Ascending aorta (tissue), 2 donors: ENCODE measurements around the gene ABCD1. TPM values are rescaled to one million over a fixed set of nuclear protein-coding genes. Genes with fewer than 3 reads are reported as not detected.
"Not testable (repeated sequence)": the region's sequence is repeated elsewhere in the genome, so short reads cannot be mapped to it uniquely, and the experiment has no call there.

ENCODE experiments used
- DNase-seq, 2 donors: peaks; one replicate each; pipeline ENCODE4 v3.0.0-alpha.2; 2019; ENCODE audit warnings: low spot score in 2 of 2
- H3K27ac ChIP-seq, 2 donors: fragments of 200-600 bp; sonication (generic); one replicate each; pipeline ENCODE4 v1.5.1; 2016 to 2017; ENCODE audit warnings: mild to moderate bottlenecking in 1 of 2
- H3K27me3 ChIP-seq: fragments of 200-600 bp; sonication (generic); one replicate; pipeline ENCODE4 v1.5.1; 2017
- H3K36me3 ChIP-seq, 2 donors: fragments of 200-600 bp; sonication (generic); one replicate each; pipeline ENCODE4 v1.5.1; 2016
- H3K4me1 ChIP-seq, 2 donors: fragments of 200-600 bp; sonication (generic); one replicate each; pipeline ENCODE4 v1.5.1; 2016 to 2017; ENCODE audit warnings: mild to moderate bottlenecking in 1 of 2
- H3K4me3 ChIP-seq, 2 donors: fragments of 200-600 bp; sonication (generic); one replicate each; pipeline ENCODE4 v1.5.1; 2016 to 2017; ENCODE audit warnings: mild to moderate bottlenecking in 1 of 2
- H3K9me3 ChIP-seq, 2 donors: fragments of 200-600 bp; sonication (generic); one replicate each; pipeline ENCODE4 v1.5.1; 2016
- CTCF ChIP-seq, 3 experiments: fragments of 200-600 bp in 2 of 3; fragments of 450-650 bp in 1 of 3; sonication (generic) in 2 of 3; IDR thresholded peaks; one replicate each; pipeline ENCODE4 v1.5.1; 2016 to 2019; ENCODE audit warnings: antibody characterized with exemption in 3 of 3, mild to moderate bottlenecking in 1 of 3, moderate library complexity in 1 of 3
- intact Hi-C: fragments of 100-400 bp; cut with DNase I; formaldehyde crosslinking; loops from one replicate; pipeline ENCODE4 v1.15.1; 2023
- total RNA-seq: library from RNA; depleted of rRNA; stranded (reverse); fragments of >200 nt; gene quantifications from one replicate; pipeline ENCODE4 v1.1.0, GENCODE V29; 2016

Gene ABCD1
- total RNA-seq, 1 donor from 2014 or later = 14.7 TPM

- no peaks in the 10 kb centered on the region for H3K27me3 ChIP-seq
- H3K4me3 ChIP-seq = no peak overlapping the region
- peaks cover 4 to 5% of the 10 kb centered on the region in 2 donors for H3K36me3 ChIP-seq
- H3K4me1 ChIP-seq = no peaks in the 10 kb centered on the region
- H3K9me3 ChIP-seq = no peaks in the 10 kb centered on the region
- no peak overlapping the region for H3K27ac ChIP-seq
- intact Hi-C loops = no loop called here
- no peak for TF ChIP-seq CTCF (IDR thresholded peaks at IDR 0.05)
- no peak for DNase-seq
Measured at GRCh38 chrX:153692611-153693156, 32.0 kb upstream of the ABCD1 start.

GRCh38 chrX:153693216-153694086, 31.2 kb upstream of the ABCD1 start:
- H3K9me3 ChIP-seq = no peaks in the 10 kb centered on the region
- no peaks in the 10 kb centered on the region for H3K27me3 ChIP-seq
- H3K27ac ChIP-seq = no peak overlapping the region
- no peaks in the 10 kb centered on the region for H3K4me1 ChIP-seq
- H3K36me3 ChIP-seq = peaks cover 4 to 5% of the 10 kb centered on the region in 2 donors
- no peak for DNase-seq
- TF ChIP-seq CTCF (IDR thresholded peaks at IDR 0.05) = no peak
- H3K4me3 ChIP-seq = no peak overlapping the region
- intact Hi-C loops = no loop called here

GRCh38 chrX:153694256-153694655, 30.4 kb upstream of the ABCD1 start:
- H3K27me3 ChIP-seq, H3K4me3 ChIP-seq, intact Hi-C loops, H3K4me1 ChIP-seq, H3K27ac ChIP-seq, H3K9me3 ChIP-seq, DNase-seq, H3K36me3 ChIP-seq: not testable (repeated sequence)

- intact Hi-C loops = no loop called here
- H3K27ac ChIP-seq = no peak overlapping the region
- H3K4me3 ChIP-seq = no peak overlapping the region
- peaks cover 4 to 5% of the 10 kb centered on the region in 2 donors for H3K36me3 ChIP-seq
- no peaks in the 10 kb centered on the region for H3K9me3 ChIP-seq
- H3K27me3 ChIP-seq = no peaks in the 10 kb centered on the region
- TF ChIP-seq CTCF (IDR thresholded peaks at IDR 0.05) = no peak
- H3K4me1 ChIP-seq = no peaks in the 10 kb centered on the region
- DNase-seq = no peak
Measured at GRCh38 chrX:153694687-153695270, 29.9 kb upstream of the ABCD1 start.

GRCh38 chrX:153696100-153696499, 28.6 kb upstream of the ABCD1 start:
- H3K4me1 ChIP-seq = no peaks in the 10 kb centered on the region
- H3K4me3 ChIP-seq = no peak overlapping the region
- no peaks in the 10 kb centered on the region for H3K27me3 ChIP-seq
- TF ChIP-seq CTCF (IDR thresholded peaks at IDR 0.05) = no peak
- DNase-seq = no peak
- no peak overlapping the region for H3K27ac ChIP-seq
- intact Hi-C loops = no loop called here
- H3K36me3 ChIP-seq = peaks cover 6 to 8% of the 10 kb centered on the region in 2 donors
- no peaks in the 10 kb centered on the region for H3K9me3 ChIP-seq

GRCh38 chrX:153696538-153696937, 28.1 kb upstream of the ABCD1 start:
- peaks cover 10 to 11% of the 10 kb centered on the region in 2 donors for H3K36me3 ChIP-seq
- H3K27me3 ChIP-seq, H3K9me3 ChIP-seq, H3K4me1 ChIP-seq, H3K4me3 ChIP-seq, intact Hi-C loops, H3K27ac ChIP-seq, DNase-seq: not testable (repeated sequence)

- peaks cover 14 to 16% of the 10 kb centered on the region in 2 donors for H3K36me3 ChIP-seq
- H3K4me3 ChIP-seq, H3K27ac ChIP-seq, H3K27me3 ChIP-seq, DNase-seq, intact Hi-C loops, H3K9me3 ChIP-seq, H3K4me1 ChIP-seq: not testable (repeated sequence)
Measured at GRCh38 chrX:153696986-153697722, 27.5 kb upstream of the ABCD1 start.
